Right renal cortex interstitium (tissue), 3 donors: ENCODE measurements around the gene SNN. TPM values are rescaled to one million over a fixed set of nuclear protein-coding genes. Genes with fewer than 3 reads are reported as not detected.

Source experiments
- DNase-seq, 3 donors: peaks; one replicate each; pipeline ENCODE4 v3.0.0-alpha.2; 2013; ENCODE audit warnings: low read depth in 3 of 3, low spot score in 2 of 3
- polyA plus RNA-seq, 3 donors: library from polyadenylated mRNA; unstranded; fragments of 120-200 nt; gene quantifications; one replicate each; pipeline ENCODE4 v1.2.1, GENCODE V29; 2013; ENCODE audit not compliant: insufficient read length in 3 of 3

SNN gene
- polyA plus RNA-seq, 3 donors: 37.9 to 41.3 (median 38.1) TPM

- DNase-seq: no peak
These were observed 10.0 kb downstream of the SNN start for GRCh38 chr16:11677959-11678881.

GRCh38 chr16:11679250-11679649, 11.0 kb downstream of the SNN start:
- no peak for DNase-seq

GRCh38 chr16:11679941-11680911, 12.0 kb downstream of the SNN start:
- DNase-seq: no peak

GRCh38 chr16:11681556-11681955, 13.3 kb downstream of the SNN start:
- no peak for DNase-seq

GRCh38 chr16:11681976-11682654, 13.9 kb downstream of the SNN start:
- DNase-seq: no peak

GRCh38 chr16:11682655-11683096, 14.4 kb downstream of the SNN start:
- DNase-seq: no peak

GRCh38 chr16:11683145-11683544, 14.9 kb downstream of the SNN start:
- DNase-seq: no peak

GRCh38 chr16:11684231-11685025, 16.2 kb downstream of the SNN start:
- DNase-seq: no peak

- DNase-seq: no peak
These were observed 17.8 kb downstream of the SNN start for GRCh38 chr16:11685844-11686618.

- no peak for DNase-seq
These were observed 18.6 kb downstream of the SNN start for GRCh38 chr16:11686713-11687380.

- DNase-seq: no peak
These were observed 19.6 kb downstream of the SNN start for GRCh38 chr16:11687601-11688519.

GRCh38 chr16:11688520-11688886, 20.2 kb downstream of the SNN start:
- no peak for DNase-seq

GRCh38 chr16:11689031-11689840, 21.0 kb downstream of the SNN start:
- DNase-seq: no peak

- DNase-seq: no peak
These were observed 23.0 kb downstream of the SNN start for GRCh38 chr16:11691235-11691634.

- no peak for DNase-seq
These were observed 23.5 kb downstream of the SNN start for GRCh38 chr16:11691771-11692170.

- DNase-seq: no peak
These were observed 23.9 kb downstream of the SNN start for GRCh38 chr16:11692171-11692570.

- DNase-seq: no peak
These were observed 24.4 kb downstream of the SNN start for GRCh38 chr16:11692651-11693050.
